HCT116 (cell line): ENCODE data around the gene STK40. TPM values are rescaled to one million over a fixed set of nuclear protein-coding genes. Genes with fewer than 3 reads are reported as not detected.

Experiments used
- ATAC-seq: fragments of 200-7000 bp; cut with Tn5 transposase; 2 replicates; pipeline ENCODE4 v1.9.1; 2020; ENCODE audit warnings: mild to moderate bottlenecking, moderate library complexity
- BruUV-seq: library from RNA; stranded (reverse); fragments of 400-500 nt; replicated peaks from 2 replicates; lab custom pipeline; 2021; lab: Mats Ljungman, UMichigan
- CTCF ChIA-PET: fragments of 300-600 bp; sonication (Branson Sonifier 250); formaldehyde crosslinking; loops from one replicate; lab custom pipeline; 2021; ENCODE audit warnings: antibody characterized with exemption; lab: Charles Lee
- POLR2A ChIA-PET: fragments of 300-600, 350-600 bp; sonication (Branson Sonifier 250); formaldehyde crosslinking; loops from one replicate; lab custom pipeline; 2021; ENCODE audit warnings: antibody characterized with exemption; lab: Charles Lee
- RAD21 ChIA-PET, 2 experiments: fragments of 300-600 bp; sonication (Branson Sonifier 250); formaldehyde crosslinking; loops; one replicate each; lab custom pipeline; 2023; ENCODE audit warnings: low total read pairs in 2 of 2; ENCODE audit not compliant: uncharacterized antibody in 2 of 2, unreplicated experiment in 2 of 2, low non-redundant PET in 1 of 2; lab: Charles Lee
- DNase-seq: peaks from one replicate; pipeline ENCODE4 v3.0.0-alpha.2; 2010; ENCODE audit warnings: low read depth, low spot score
- H2AFZ ChIP-seq: fragments of 200-600 bp; shearing (Covaris generic), sonication (generic); 2 replicates; pipeline ENCODE4 v1.6.1; 2017; ENCODE audit warnings: low read depth, mixed run types, mixed read lengths, antibody characterized with exemption, low read length; ENCODE audit not compliant: poor library complexity, severe bottlenecking
- H3K27ac ChIP-seq: 2 replicates; pipeline ENCODE4 v1.5.1; 2012; ENCODE audit warnings: low read depth, low read length
- H3K27me3 ChIP-seq: fragments of 200-600 bp; sonication (generic); 2 replicates; pipeline ENCODE4 v1.6.1; 2016; ENCODE audit warnings: mixed run types, low read length, mixed read lengths; ENCODE audit not compliant: insufficient read depth
- H3K36me3 ChIP-seq, 2 experiments: fragments of 200-500 bp in 1 of 2; fragments of 200-600 bp in 1 of 2; sonication (Bioruptor generic) in 1 of 2; sonication (generic) in 1 of 2; 2 replicates each; pipeline versions ENCODE4 v1.5.1 to v1.6.1; 2014 to 2016; ENCODE audit warnings: low read length in 2 of 2, inconsistent platforms in 1 of 2, mixed read lengths in 1 of 2, mixed run types in 1 of 2; ENCODE audit not compliant: insufficient read depth in 2 of 2, control insufficient read depth in 1 of 2
- H3K4me1 ChIP-seq, 2 experiments: fragments of 200-600 bp in 1 of 2; sonication (generic) in 1 of 2; 2 replicates each; pipeline versions ENCODE4 v1.5.1 to v1.6.1; 2012 to 2017; ENCODE audit warnings: low read length in 2 of 2, inconsistent platforms in 1 of 2, mild to moderate bottlenecking in 1 of 2, mixed read lengths in 1 of 2, mixed run types in 1 of 2, moderate library complexity in 1 of 2; ENCODE audit not compliant: insufficient read depth in 2 of 2, control insufficient read depth in 1 of 2
- H3K4me2 ChIP-seq: fragments of 200-600 bp; sonication (generic); 2 replicates; pipeline ENCODE4 v1.6.1; 2017; ENCODE audit warnings: mixed run types, low read length, mixed read lengths
- H3K4me3 ChIP-seq, 2 experiments: fragments of 200-600 bp in 1 of 2; sonication (generic) in 1 of 2; replicated peaks in 1 of 2; 2 replicates each; pipeline ENCODE4 v1.5.1; 2011 to 2016; ENCODE audit warnings: low read length in 2 of 2, control low read depth in 1 of 2, low read depth in 1 of 2, mild to moderate bottlenecking in 1 of 2, mixed read lengths in 1 of 2, mixed run types in 1 of 2
- H3K79me2 ChIP-seq: fragments of 200-600 bp; sonication (generic); 2 replicates; pipeline ENCODE4 v1.6.1; 2017; ENCODE audit warnings: mild to moderate bottlenecking, mixed run types, low read length, moderate library complexity, mixed read lengths; ENCODE audit not compliant: insufficient read depth
- H3K9ac ChIP-seq: fragments of 200-600 bp; sonication (generic); 2 replicates; pipeline ENCODE4 v1.6.1; 2016; ENCODE audit warnings: low read length, mixed read lengths
- H3K9me2 ChIP-seq: fragments of 200-600 bp; sonication (generic), shearing (Covaris generic); 2 replicates; pipeline ENCODE4 v1.6.1; 2017; ENCODE audit warnings: mixed run types, mild to moderate bottlenecking, moderate library complexity; ENCODE audit not compliant: insufficient read depth
- H3K9me3 ChIP-seq, 2 experiments: fragments of 200-500 bp in 1 of 2; fragments of 200-600 bp in 1 of 2; sonication (Bioruptor generic) in 1 of 2; sonication (generic) in 1 of 2; 2 replicates each; pipeline ENCODE4 v1.6.1; 2014 to 2017; ENCODE audit warnings: low read length in 2 of 2, mixed read lengths in 2 of 2, inconsistent platforms in 1 of 2, low read depth in 1 of 2, mild to moderate bottlenecking in 1 of 2, mixed run types in 1 of 2, moderate library complexity in 1 of 2; ENCODE audit not compliant: control insufficient read depth in 1 of 2, insufficient read depth in 1 of 2
- H4K20me1 ChIP-seq: fragments of 200-600 bp; sonication (generic), shearing (Covaris generic); 2 replicates; pipeline ENCODE4 v1.6.1; 2017; ENCODE audit warnings: mixed run types, mild to moderate bottlenecking, moderate library complexity; ENCODE audit not compliant: insufficient read depth
- EGR1 ChIP-seq: IDR thresholded peaks from 2 replicates; pipeline ENCODE4 v1.6.1; 2012; ENCODE audit warnings: low read depth
- POLR2AphosphoS5 ChIP-seq: IDR thresholded peaks from 2 replicates; pipeline ENCODE4 v1.6.1; 2011; ENCODE audit warnings: mild to moderate bottlenecking, low read depth, low read length, moderate library complexity
- RAD21 ChIP-seq: IDR thresholded peaks from 2 replicates; pipeline ENCODE4 v1.6.1; 2012; ENCODE audit warnings: low read depth, mild to moderate bottlenecking
- SP1 ChIP-seq: IDR thresholded peaks from 2 replicates; pipeline ENCODE4 v1.6.1; 2012; ENCODE audit warnings: low read depth
- SRF ChIP-seq: IDR thresholded peaks from 2 replicates; pipeline ENCODE4 v1.6.1; 2012; ENCODE audit warnings: low read depth
- ZFX ChIP-seq: fragments of 450-650 bp; IDR thresholded peaks from 2 replicates; pipeline ENCODE4 v1.6.1; 2017
- intact Hi-C: fragments of 100-400 bp; cut with micrococcal nuclease; formaldehyde crosslinking; loops from 2 replicates; pipeline ENCODE4 v1.10.0; 2022
- total RNA-seq: library from RNA; stranded (reverse); gene quantifications from one replicate; pipeline ENCODE4 v1.2.1, GENCODE V29; 2021; ENCODE audit not compliant: unreplicated experiment
- TF ChIP-seq, protein P1 (sequence below), 3 experiments: fragments of 200-600 bp in 1 of 3; sonication (generic) in 1 of 3; IDR thresholded peaks in 2 of 3; conservative IDR thresholded peaks in 1 of 3; 2 replicates each; pipeline ENCODE4 v1.5.1; 2012 to 2017; ENCODE audit warnings: low read depth in 2 of 3, low read length in 2 of 3, antibody characterized with exemption in 1 of 3, borderline replicate concordance in 1 of 3, control low read depth in 1 of 3, mild to moderate bottlenecking in 1 of 3, mixed read lengths in 1 of 3, mixed run types in 1 of 3, moderate library complexity in 1 of 3; ENCODE audit not compliant: insufficient read depth in 1 of 3
- TF ChIP-seq, protein P2 (sequence below): IDR thresholded peaks from 2 replicates; pipeline ENCODE4 v1.6.1; 2012; ENCODE audit warnings: low read depth

Gene STK40
- total RNA-seq, 1 experiment from 2014 or later = 33.9 TPM

DNA sequence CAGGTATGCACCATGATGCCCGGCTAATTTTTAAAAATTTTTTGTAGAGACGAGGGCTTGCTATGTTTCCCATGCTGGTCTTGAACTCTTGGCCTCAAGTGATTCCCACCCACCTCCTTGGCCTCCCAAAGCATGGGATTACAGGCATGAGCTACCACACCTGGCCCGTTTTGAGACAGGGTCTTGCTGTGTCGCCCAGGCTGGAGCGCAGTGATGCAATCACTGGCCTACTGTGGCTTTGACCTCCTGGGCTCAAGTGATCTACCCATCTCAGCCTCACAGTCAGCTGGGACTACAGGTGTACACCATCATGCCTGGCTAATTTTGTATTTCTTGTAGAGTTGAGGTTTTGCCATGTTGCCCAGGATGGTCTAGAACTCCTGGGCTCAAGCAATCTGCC lies 87.1 kb downstream of the STK40 start:
- no TSS peak for BruUV-seq

More for the DNA sequence above, 87.1 kb downstream of the STK40 start:
- TF ChIP-seq RAD21 = no peak
- TF ChIP-seq POLR2AphosphoS5 = no peak
- TF ChIP-seq ZFX = no peak
- no peak for TF ChIP-seq SRF
- TF ChIP-seq, protein P1, sequence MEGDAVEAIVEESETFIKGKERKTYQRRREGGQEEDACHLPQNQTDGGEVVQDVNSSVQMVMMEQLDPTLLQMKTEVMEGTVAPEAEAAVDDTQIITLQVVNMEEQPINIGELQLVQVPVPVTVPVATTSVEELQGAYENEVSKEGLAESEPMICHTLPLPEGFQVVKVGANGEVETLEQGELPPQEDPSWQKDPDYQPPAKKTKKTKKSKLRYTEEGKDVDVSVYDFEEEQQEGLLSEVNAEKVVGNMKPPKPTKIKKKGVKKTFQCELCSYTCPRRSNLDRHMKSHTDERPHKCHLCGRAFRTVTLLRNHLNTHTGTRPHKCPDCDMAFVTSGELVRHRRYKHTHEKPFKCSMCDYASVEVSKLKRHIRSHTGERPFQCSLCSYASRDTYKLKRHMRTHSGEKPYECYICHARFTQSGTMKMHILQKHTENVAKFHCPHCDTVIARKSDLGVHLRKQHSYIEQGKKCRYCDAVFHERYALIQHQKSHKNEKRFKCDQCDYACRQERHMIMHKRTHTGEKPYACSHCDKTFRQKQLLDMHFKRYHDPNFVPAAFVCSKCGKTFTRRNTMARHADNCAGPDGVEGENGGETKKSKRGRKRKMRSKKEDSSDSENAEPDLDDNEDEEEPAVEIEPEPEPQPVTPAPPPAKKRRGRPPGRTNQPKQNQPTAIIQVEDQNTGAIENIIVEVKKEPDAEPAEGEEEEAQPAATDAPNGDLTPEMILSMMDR (IDR thresholded peaks at IDR 0.05 in 2 of 3, conservative IDR thresholded peaks at IDR 0.05 in 1 of 3; ENCODE audit: borderline replicate concordance in 1 of 3, insufficient read depth in 1 of 3, low read depth in 2 of 3, low read length in 2 of 3) = no peak
- TF ChIP-seq, protein P2, sequence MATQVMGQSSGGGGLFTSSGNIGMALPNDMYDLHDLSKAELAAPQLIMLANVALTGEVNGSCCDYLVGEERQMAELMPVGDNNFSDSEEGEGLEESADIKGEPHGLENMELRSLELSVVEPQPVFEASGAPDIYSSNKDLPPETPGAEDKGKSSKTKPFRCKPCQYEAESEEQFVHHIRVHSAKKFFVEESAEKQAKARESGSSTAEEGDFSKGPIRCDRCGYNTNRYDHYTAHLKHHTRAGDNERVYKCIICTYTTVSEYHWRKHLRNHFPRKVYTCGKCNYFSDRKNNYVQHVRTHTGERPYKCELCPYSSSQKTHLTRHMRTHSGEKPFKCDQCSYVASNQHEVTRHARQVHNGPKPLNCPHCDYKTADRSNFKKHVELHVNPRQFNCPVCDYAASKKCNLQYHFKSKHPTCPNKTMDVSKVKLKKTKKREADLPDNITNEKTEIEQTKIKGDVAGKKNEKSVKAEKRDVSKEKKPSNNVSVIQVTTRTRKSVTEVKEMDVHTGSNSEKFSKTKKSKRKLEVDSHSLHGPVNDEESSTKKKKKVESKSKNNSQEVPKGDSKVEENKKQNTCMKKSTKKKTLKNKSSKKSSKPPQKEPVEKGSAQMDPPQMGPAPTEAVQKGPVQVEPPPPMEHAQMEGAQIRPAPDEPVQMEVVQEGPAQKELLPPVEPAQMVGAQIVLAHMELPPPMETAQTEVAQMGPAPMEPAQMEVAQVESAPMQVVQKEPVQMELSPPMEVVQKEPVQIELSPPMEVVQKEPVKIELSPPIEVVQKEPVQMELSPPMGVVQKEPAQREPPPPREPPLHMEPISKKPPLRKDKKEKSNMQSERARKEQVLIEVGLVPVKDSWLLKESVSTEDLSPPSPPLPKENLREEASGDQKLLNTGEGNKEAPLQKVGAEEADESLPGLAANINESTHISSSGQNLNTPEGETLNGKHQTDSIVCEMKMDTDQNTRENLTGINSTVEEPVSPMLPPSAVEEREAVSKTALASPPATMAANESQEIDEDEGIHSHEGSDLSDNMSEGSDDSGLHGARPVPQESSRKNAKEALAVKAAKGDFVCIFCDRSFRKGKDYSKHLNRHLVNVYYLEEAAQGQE = no peak
- TF ChIP-seq SP1 = no peak
- no peak for TF ChIP-seq EGR1
- TF ChIP-seq, all 23 proteins: peak for 0
- H3K9me2 ChIP-seq = no peaks in the 10 kb centered on the region
- H3K27ac ChIP-seq = no peak overlapping the region
- ATAC-seq = no peak
- H3K36me3 ChIP-seq = peaks cover 54 to 76% of the 10 kb centered on the region in 2 experiments
- RAD21 ChIA-PET = no interaction called here
- H3K9me3 ChIP-seq = no peaks in the 10 kb centered on the region
- CTCF ChIA-PET = interaction anchor here (2.2 kb wide), 1 partner anchor 13 kb away, joined by 17 read pairs; no protein-coding TSS in a partner anchor
- no peak overlapping the region for H3K9ac ChIP-seq
- H3K79me2 ChIP-seq = peaks cover 38% of the 10 kb centered on the region; the same call in 1 of the 2 replicates
- no peaks in the 10 kb centered on the region for H3K27me3 ChIP-seq
- no peak overlapping the region for H2AFZ ChIP-seq
- DNase-seq = no peak
- H3K4me1 ChIP-seq = peaks cover 9 to 28% of the 10 kb centered on the region in 2 experiments
- no peak overlapping the region for H3K4me3 ChIP-seq
- intact Hi-C loops = no loop called here
- H3K4me2 ChIP-seq = no peak overlapping the region
- POLR2A ChIA-PET = interaction anchor here (1.7 to 2.0 kb wide), 2 partner anchors 88 to 102 kb away, joined by 3 to 7 read pairs; no protein-coding TSS in a partner anchor
- no peaks in the 10 kb centered on the region for H4K20me1 ChIP-seq
